ENCODE results near the gene MST1.

The MST1 gene

GRCh38 chr3:49654955-49655556, 34.2 kb downstream of the MST1 start:
- DNase-seq, result peak; percentile 26 to 75

GRCh38 chr3:49654176-49654825, 35.0 kb downstream of the MST1 start:
- no peak for DNase-seq

- no peak for DNase-seq
Observed at GRCh38 chr3:49653621-49654020, 35.7 kb downstream of the MST1 start.

GRCh38 chr3:49652903-49653415, 36.3 kb downstream of the MST1 start:
- no peak for DNase-seq

DNA sequence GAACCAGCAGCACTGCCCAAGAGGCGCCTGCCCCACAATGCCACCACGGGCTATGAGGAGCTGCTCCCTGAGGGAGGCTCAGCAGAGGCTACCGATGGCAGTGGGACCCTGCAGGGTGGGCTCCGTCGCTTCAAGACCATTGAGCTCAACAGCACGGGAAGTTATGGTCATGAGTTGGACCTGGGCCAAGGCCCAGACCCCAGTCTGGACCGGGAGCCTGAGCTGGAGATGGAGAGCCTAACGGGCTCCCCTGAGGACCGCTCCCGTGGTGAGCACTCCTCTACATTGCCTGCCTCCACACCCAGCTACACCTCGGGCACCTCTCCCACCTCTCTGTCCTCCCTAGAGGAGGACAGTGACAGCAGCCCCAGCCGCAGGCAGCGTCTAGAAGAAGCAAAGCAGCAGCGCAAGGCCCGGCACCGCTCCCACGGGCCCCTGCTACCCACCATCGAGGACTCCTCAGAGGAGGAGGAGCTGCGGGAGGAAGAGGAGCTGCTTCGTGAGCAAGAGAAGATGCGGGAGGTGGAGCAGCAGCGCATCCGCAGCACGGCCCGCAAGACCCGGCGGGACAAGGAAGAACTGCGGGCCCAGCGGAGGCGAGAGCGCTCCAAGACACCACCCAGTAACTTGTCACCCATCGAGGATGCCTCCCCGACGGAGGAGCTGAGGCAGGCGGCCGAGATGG, 36.9 kb downstream of the MST1 start:
- no peak for DNase-seq

DNA sequence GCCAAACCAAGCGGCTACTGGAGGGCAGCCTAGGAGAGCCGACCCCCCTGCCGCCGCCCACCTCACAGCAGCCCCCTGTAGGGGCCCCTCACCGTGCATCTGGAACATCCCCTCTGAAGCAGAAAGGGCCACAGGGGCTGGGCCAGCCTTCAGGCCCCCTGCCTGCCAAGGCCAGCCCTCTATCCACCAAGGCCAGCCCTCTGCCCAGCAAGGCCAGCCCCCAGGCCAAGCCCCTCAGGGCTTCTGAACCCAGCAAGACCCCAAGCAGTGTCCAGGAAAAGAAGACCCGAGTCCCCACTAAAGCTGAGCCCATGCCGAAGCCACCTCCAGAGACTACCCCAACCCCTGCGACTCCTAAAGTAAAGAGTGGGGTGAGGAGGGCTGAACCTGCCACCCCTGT, 38.6 kb downstream of the MST1 start:
- DNase-seq, result no peak

- no peak for DNase-seq
Observed at GRCh38 chr3:49650177-49650576, 39.1 kb downstream of the MST1 start.

DNA sequence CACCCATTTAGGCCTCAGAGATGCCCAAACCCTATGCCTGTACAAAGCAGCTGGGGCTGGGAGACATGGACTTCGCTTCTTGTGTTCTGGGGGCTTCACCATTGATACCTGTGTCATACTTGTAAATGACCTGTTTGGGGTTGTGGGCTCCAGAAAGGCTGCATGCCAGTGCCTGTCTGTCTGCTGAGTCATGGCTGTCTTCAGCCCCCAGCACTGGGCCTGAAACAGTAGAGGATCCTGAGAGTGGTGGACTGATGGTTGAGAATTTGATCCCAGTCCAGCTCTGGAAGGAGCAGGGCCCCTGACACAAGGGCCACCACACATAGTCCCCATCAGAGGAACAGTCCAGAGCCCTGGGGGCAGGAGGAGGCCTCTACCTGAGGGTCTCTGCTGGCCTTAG, 39.7 kb downstream of the MST1 start:
- no peak for DNase-seq

GRCh38 chr3:49648354-49649019, 40.8 kb downstream of the MST1 start:
- no peak for DNase-seq

GRCh38 chr3:49647741-49648140, 41.5 kb downstream of the MST1 start:
- DNase-seq, result peak; percentile 53 to 65

DNA sequence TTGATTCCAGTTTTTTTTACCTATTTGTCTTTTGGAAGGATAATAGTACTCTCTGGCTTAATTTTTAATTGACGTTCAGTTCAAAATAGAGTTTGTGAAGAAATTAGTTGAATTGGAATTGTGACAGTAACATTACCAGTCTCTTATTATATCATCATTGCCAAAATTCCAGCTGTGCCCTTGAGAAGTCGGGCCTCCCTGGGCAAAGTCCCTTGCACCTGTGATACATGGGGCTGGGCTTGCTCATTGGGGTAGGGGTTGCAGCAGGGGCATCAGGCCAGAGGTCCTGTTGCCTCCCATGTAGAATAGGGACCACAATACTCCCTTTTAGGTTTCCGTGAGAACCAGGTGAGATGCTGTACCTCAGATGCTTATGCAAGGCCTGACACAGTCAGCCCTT, 43.0 kb downstream of the MST1 start:
- no peak for DNase-seq

- no peak for DNase-seq
Observed at GRCh38 chr3:49644684-49645083, 44.6 kb downstream of the MST1 start.

DNA sequence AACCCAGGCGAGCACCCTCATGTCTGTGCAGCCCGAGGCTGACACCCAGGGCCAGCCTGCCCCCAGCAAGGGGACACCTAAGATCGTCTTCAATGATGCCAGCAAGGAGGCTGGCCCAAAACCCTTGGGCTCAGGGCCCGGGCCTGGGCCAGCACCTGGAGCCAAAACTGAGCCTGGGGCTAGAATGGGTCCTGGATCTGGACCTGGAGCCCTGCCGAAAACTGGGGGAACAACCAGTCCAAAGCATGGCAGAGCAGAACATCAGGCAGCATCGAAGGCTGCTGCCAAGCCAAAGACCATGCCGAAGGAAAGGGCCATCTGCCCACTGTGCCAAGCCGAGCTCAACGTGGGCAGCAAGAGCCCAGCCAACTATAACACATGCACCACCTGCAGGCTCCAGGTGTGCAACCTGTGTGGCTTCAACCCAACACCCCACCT, 46.5 kb downstream of the MST1 start:
- DNase-seq, result no peak

- no peak for DNase-seq
Observed at GRCh38 chr3:49641921-49642707, 47.2 kb downstream of the MST1 start.

DNA sequence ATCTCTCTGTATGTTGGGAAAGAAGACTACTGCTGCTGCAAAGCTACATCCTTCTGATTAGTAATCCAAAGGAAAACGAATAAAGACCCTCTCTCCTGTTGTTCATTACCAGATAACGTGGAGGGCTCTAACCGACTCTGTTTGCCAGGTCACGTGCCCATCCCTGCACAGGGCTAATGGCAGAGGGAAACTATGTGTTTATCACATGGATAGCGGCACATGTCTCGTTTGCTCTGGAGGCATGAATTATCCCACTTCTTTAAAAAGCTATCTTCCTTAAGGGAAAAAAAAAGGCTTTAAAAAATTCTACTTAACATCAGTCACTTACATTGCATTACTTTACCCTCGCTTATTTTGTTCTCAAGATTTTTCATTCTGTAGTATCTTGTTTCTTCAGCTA, 48.0 kb downstream of the MST1 start:
- no peak for DNase-seq

DNA sequence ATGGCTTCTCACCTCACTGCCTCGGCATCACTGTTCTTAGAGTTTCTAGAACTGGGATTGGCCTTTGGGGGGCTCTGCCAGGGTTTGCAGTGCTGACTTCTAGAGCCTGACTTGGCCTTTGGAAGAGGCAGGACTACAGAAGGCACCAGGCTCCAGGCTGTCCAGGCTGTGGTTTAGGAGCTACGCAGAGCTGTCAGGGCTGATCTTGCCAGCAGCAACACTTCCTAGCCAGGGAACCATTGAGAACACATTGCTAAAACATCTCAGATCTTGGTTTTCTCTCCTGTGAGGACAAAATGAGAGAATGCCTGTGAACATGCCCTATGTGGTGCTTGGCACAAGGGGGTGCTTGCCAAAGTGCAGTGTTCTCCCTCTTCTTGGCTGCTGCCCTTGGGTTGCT, 49.7 kb downstream of the MST1 start:
- DNase-seq, result no peak

DNA sequence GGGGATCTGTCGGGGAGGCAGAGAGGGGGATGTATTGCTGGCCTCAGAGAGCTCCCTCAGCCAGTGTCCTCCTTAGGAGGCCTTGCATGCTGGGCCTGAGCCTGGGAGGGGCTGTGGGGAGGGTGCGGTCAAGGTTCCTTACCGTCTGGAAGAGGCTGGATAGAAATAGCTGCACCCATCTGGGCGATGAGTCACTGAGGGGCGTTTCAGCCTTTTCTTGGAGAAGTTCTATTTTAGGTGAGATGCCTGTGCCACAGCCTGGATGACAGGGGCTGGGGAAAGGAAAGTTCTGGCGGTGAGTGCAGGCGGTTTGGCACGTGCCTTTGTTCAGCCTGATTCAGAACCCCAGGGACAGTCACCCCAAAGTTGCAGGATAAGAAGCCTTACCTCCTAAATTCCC, 50.8 kb downstream of the MST1 start:
- no peak for DNase-seq

DNA sequence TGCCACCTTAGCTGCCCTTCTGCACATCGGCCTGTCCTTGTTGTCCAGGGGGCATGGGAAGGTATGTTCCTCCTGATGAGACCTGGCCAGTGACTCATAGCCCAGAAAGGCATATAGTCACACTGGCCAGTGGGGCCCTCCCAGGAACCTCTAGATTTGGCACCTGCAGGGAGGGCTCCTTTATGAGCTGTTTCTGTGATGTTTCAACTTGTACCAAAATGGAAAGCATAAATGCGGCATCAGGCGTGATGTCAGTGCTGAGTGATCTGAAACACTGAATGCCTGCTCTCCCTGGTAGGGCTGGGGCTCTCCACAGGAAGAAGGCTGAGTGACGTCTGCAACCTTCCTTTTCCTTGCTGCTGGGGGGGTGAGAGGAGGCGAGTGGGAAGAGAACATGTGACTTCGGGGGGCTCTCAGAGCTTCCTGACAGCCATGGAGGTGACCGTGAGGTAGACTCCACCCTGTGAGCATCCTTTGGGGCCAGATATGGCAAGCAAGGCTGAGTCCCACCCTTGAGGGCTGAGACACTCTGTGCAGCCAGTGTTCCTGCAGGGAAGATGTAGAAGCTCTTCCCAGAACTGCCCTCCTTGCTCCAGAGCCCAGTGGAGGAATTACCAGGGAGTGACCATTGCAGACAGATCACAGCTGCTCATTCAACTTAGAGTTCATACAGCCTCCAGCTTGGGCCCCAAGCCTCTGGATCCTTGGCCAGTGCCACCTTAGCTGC, 52.2 kb downstream of the MST1 start:
- DNase-seq, result no peak

- no peak for DNase-seq
Observed at GRCh38 chr3:49634736-49635135, 54.5 kb downstream of the MST1 start.
